Trophoblast cell (in vitro differentiated cells and primary cell): Measurements from ENCODE around the gene ACTR3C.
"Not testable (repeated sequence)": the region's sequence is repeated elsewhere in the genome, so short reads cannot be mapped to it uniquely, and the experiment has no call there.

Experiments
- DNase-seq, 2 donors: peaks; one replicate each; pipeline ENCODE4 v3.0.0-alpha.2; 2016
- H2AFZ ChIP-seq: 2 replicates; pipeline ENCODE4 v1.6.1; 2013; ENCODE audit warnings: low read length, moderate library complexity, mild to moderate bottlenecking; ENCODE audit not compliant: insufficient read depth, poor library complexity
- H2AK5ac ChIP-seq: 2 replicates; pipeline ENCODE4 v1.6.1; 2013; ENCODE audit warnings: mild to moderate bottlenecking, low read length
- H2BK120ac ChIP-seq: 2 replicates; pipeline ENCODE4 v1.6.1; 2013; ENCODE audit warnings: low read length, mild to moderate bottlenecking, moderate library complexity; ENCODE audit not compliant: insufficient read depth, poor library complexity
- H2BK12ac ChIP-seq: 2 replicates; pipeline ENCODE4 v1.6.1; 2013; ENCODE audit warnings: mild to moderate bottlenecking, low read length, moderate library complexity
- H2BK5ac ChIP-seq: 2 replicates; pipeline ENCODE4 v1.6.1; 2013; ENCODE audit warnings: low read length, low read depth, moderate library complexity, mild to moderate bottlenecking; ENCODE audit not compliant: poor library complexity
- H3K14ac ChIP-seq: 2 replicates; pipeline ENCODE4 v1.6.1; 2013; ENCODE audit warnings: mild to moderate bottlenecking, low read length
- H3K18ac ChIP-seq: 2 replicates; pipeline ENCODE4 v1.6.1; 2013; ENCODE audit warnings: mild to moderate bottlenecking, low read length
- H3K23ac ChIP-seq: 2 replicates; pipeline ENCODE4 v1.6.1; 2013; ENCODE audit warnings: low read length
- H3K27ac ChIP-seq: 2 replicates; pipeline ENCODE4 v1.5.1; 2013; ENCODE audit warnings: low read depth, mild to moderate bottlenecking, inconsistent platforms, low read length, moderate library complexity
- H3K27me3 ChIP-seq: 2 replicates; pipeline ENCODE4 v1.6.1; 2013; ENCODE audit warnings: inconsistent platforms, mild to moderate bottlenecking, low read length, moderate library complexity; ENCODE audit not compliant: insufficient read depth
- H3K36me3 ChIP-seq, 2 experiments: 1 replicate in 1 of 2; 2 replicates in 1 of 2; pipeline ENCODE4 v1.6.1; 2013; ENCODE audit warnings: low read length in 2 of 2, mild to moderate bottlenecking in 2 of 2, moderate library complexity in 1 of 2; ENCODE audit not compliant: insufficient read depth in 2 of 2, control insufficient read depth in 1 of 2
- H3K4ac ChIP-seq: 2 replicates; pipeline ENCODE4 v1.6.1; 2013; ENCODE audit warnings: low read depth, mild to moderate bottlenecking, low read length, moderate library complexity
- H3K4me1 ChIP-seq, 2 experiments: 1 replicate in 1 of 2; 2 replicates in 1 of 2; pipeline ENCODE4 v1.6.1; 2013; ENCODE audit warnings: low read length in 2 of 2, mild to moderate bottlenecking in 2 of 2, moderate library complexity in 1 of 2; ENCODE audit not compliant: insufficient read depth in 2 of 2, control insufficient read depth in 1 of 2
- H3K4me2 ChIP-seq: 2 replicates; pipeline ENCODE4 v1.6.1; 2013; ENCODE audit warnings: inconsistent platforms, mild to moderate bottlenecking, low read length, moderate library complexity
- H3K4me3 ChIP-seq: 2 replicates; pipeline ENCODE4 v1.5.1; 2013; ENCODE audit warnings: mild to moderate bottlenecking, low read depth, low read length, inconsistent platforms
- H3K79me1 ChIP-seq: one replicate; pipeline ENCODE4 v1.6.1; 2013; ENCODE audit warnings: low read length
- H3K79me2 ChIP-seq: 2 replicates; pipeline ENCODE4 v1.6.1; 2013; ENCODE audit warnings: low read length, mild to moderate bottlenecking; ENCODE audit not compliant: control insufficient read depth, insufficient read depth, poor library complexity
- H3K9ac ChIP-seq: 2 replicates; pipeline ENCODE4 v1.6.1; 2013; ENCODE audit warnings: mild to moderate bottlenecking, low read length
- H3K9me3 ChIP-seq: 2 replicates; pipeline ENCODE4 v1.6.1; 2013; ENCODE audit warnings: low read depth, mild to moderate bottlenecking, control low read depth, inconsistent platforms, low read length; ENCODE audit not compliant: insufficient read depth
- H4K12ac ChIP-seq: 2 replicates; pipeline ENCODE4 v1.6.1; 2013; ENCODE audit warnings: low read depth, mild to moderate bottlenecking, low read length, moderate library complexity
- H4K8ac ChIP-seq: 2 replicates; pipeline ENCODE4 v1.6.1; 2013; ENCODE audit warnings: low read depth, mild to moderate bottlenecking, low read length, moderate library complexity
- H4K91ac ChIP-seq: one replicate; pipeline ENCODE4 v1.6.1; 2013; ENCODE audit warnings: low read depth, mild to moderate bottlenecking, low read length, moderate library complexity
- WGBS: extraction: QIAGEN DNeasy Blood & Tissue Kit; methylation state at CpG from one replicate; pipeline ENCODE4 v1.1.7; 2013; ENCODE audit warnings: missing lambda C conversion rate; ENCODE audit not compliant: insufficient read length, insufficient coverage; ENCODE audit errors: extremely low coverage; 5-methylcytosine and 5-hydroxymethylcytosine counted together

Gene ACTR3C

DNA sequence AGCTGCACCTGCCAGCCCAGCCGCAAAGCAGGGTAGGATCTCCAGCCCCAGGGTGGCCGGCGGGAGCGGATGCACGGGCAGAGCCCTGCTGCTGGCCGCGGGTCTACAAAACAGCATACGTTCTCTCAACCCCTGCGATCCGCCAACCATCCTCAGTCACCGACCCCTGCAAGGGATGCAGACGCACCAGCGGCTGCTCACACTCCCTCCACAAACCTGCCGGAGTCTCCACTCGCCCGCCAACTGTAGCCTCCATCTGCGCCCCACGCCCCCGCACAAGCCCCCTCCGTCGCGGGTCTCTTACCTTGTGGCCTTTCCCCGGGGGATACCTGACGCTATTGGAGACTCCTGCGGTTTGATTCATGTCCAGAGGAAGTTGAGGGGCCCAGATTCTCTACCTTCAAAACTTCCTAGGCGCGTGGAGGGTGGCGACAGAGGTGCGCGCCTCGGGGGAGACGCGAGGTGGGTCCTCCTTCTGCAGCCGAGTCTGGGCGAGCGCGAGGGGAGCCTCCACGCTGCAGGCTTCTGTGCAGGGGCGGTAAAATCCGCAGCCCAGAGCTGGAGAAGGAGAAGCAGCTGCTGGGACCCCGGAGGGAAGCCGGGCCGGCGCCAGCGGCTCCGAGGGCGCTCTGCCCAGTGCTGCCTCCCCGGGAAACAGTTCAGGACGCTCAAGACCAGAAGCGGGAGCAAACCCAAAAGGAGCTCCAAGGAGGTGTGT, 103.2 kb downstream of the ACTR3C start:
- not testable (repeated sequence) for H3K9me3 ChIP-seq, DNase-seq, H3K4me3 ChIP-seq, H2BK12ac ChIP-seq, H4K91ac ChIP-seq, H3K23ac ChIP-seq, H3K4me2 ChIP-seq, H3K27me3 ChIP-seq, H2BK120ac ChIP-seq, H3K27ac ChIP-seq, H2AFZ ChIP-seq, H3K4ac ChIP-seq, H2BK5ac ChIP-seq, H4K12ac ChIP-seq, H3K4me1 ChIP-seq, H3K18ac ChIP-seq, H3K9ac ChIP-seq, H3K14ac ChIP-seq, H3K79me1 ChIP-seq, H3K36me3 ChIP-seq, H3K79me2 ChIP-seq, H2AK5ac ChIP-seq, H4K8ac ChIP-seq
- WGBS = no CpG with 5 or more reads among the region's 50 CpGs

GRCh38 chr7:150206848-150207247, 116.5 kb downstream of the ACTR3C start:
- not testable (repeated sequence) for H2AFZ ChIP-seq, H2AK5ac ChIP-seq, H3K79me2 ChIP-seq, H3K4me1 ChIP-seq, H4K12ac ChIP-seq, H3K36me3 ChIP-seq, H3K4me2 ChIP-seq, H2BK5ac ChIP-seq, H3K14ac ChIP-seq, DNase-seq, H3K23ac ChIP-seq, H2BK12ac ChIP-seq, H4K8ac ChIP-seq, H2BK120ac ChIP-seq, H3K9me3 ChIP-seq, H3K27me3 ChIP-seq, H3K4ac ChIP-seq, H3K79me1 ChIP-seq, H3K18ac ChIP-seq, H4K91ac ChIP-seq, H3K9ac ChIP-seq, H3K4me3 ChIP-seq, H3K27ac ChIP-seq
- WGBS = no CpG with 5 or more reads among the region's 1 CpG

DNA sequence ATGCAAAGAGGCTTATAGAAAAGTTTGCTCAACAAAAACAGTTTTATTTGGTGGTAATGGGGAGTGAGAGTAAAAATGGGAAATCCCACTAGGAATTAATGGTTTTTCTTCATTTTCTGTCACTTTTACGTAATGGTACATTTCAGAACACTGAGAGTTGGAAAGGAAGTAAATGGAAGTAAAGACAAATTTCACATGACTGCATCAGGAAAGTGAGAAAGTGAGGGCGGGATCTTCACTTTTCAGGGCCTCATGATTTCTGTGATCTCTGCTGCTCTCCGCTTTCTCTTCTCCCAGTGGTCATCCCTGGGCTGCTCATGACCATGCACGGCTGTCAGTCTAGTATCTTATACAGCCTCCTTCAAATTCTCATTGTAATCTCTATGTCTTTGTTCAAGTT, 117.5 kb downstream of the ACTR3C start:
- not testable (repeated sequence) for H2BK12ac ChIP-seq, H3K79me2 ChIP-seq, H3K79me1 ChIP-seq, H2BK5ac ChIP-seq, H3K23ac ChIP-seq, H4K91ac ChIP-seq, H3K4ac ChIP-seq, H3K4me3 ChIP-seq, H2AK5ac ChIP-seq, H4K8ac ChIP-seq, DNase-seq, H2AFZ ChIP-seq, H3K4me1 ChIP-seq, H3K36me3 ChIP-seq, H3K9ac ChIP-seq, H3K27me3 ChIP-seq, H3K27ac ChIP-seq, H3K14ac ChIP-seq, H2BK120ac ChIP-seq, H3K18ac ChIP-seq, H3K4me2 ChIP-seq, H3K9me3 ChIP-seq, H4K12ac ChIP-seq
- WGBS = no CpG with 5 or more reads among the region's 4 CpGs

GRCh38 chr7:150204577-150204976, 118.8 kb downstream of the ACTR3C start:
- H2AK5ac ChIP-seq, H4K8ac ChIP-seq, H3K9ac ChIP-seq, H3K4me2 ChIP-seq, DNase-seq, H2BK120ac ChIP-seq, H3K4ac ChIP-seq, H2AFZ ChIP-seq, H4K12ac ChIP-seq, H3K14ac ChIP-seq, H3K18ac ChIP-seq, H3K4me3 ChIP-seq, H3K4me1 ChIP-seq, H2BK12ac ChIP-seq, H3K27ac ChIP-seq, H3K79me2 ChIP-seq, H3K23ac ChIP-seq, H3K36me3 ChIP-seq, H3K79me1 ChIP-seq, H3K27me3 ChIP-seq, H4K91ac ChIP-seq, H2BK5ac ChIP-seq, H3K9me3 ChIP-seq: not testable (repeated sequence)
- no CpG with 5 or more reads among the region's 7 CpGs for WGBS
